ENCODE results near the gene SGMS1.
"Not testable (repeated sequence)": the region's sequence is repeated elsewhere in the genome, so short reads cannot be mapped to it uniquely, and the experiment has no call there.

Gene SGMS1

DNA sequence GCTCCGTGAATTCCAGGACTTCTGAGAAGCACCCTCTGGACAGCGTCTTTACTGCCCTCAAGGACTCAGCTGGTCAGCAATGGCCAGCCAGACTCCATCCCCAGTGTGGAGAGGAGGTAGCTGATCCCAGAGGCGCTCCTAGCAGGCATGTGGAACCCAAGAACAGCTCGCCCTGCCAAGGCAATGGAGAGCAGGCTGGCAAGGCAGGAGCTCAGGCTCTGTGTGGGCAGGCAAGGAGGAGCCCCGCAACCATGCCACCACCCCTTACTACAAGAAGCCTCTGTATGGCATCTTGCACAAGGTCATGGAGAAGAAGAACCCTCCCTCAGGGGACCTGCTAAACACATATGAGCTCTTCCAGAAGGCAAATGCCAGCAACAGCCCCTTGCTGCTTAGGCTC is 34.4 kb upstream of the SGMS1 start:
- no peak for TF ChIP-seq ZNF274 (IDR thresholded peaks at IDR 0.05; ENCODE audit: low read depth, low read length)
- no peak for TF ChIP-seq SUZ12 (IDR thresholded peaks at IDR 0.05; ENCODE audit: extremely low read depth, insufficient read depth, insufficient read length)
- no peak for TF ChIP-seq YY1 (IDR thresholded peaks at IDR 0.05; ENCODE audit: insufficient read depth, insufficient read length)
- no peak overlapping the region for H3K9ac ChIP-seq (ENCODE audit: insufficient read length, low read depth)
- H3K4me3 ChIP-seq (ENCODE audit: insufficient read length, low read depth), result no peak overlapping the region
- peaks cover 5% of the 10 kb centered on the region for H3K36me3 ChIP-seq (ENCODE audit: insufficient read depth, insufficient read length, low read length)
- no peaks in the 10 kb centered on the region for H3K27me3 ChIP-seq (ENCODE audit: insufficient read depth, insufficient read length)
- no peak for DNase-seq (ENCODE audit: low read depth, low spot score)
- no peaks in the 10 kb centered on the region for H3K9me3 ChIP-seq (ENCODE audit: insufficient read depth, low read length)
- no peaks in the 10 kb centered on the region for H3K4me1 ChIP-seq (ENCODE audit: insufficient read depth, insufficient read length)

DNA sequence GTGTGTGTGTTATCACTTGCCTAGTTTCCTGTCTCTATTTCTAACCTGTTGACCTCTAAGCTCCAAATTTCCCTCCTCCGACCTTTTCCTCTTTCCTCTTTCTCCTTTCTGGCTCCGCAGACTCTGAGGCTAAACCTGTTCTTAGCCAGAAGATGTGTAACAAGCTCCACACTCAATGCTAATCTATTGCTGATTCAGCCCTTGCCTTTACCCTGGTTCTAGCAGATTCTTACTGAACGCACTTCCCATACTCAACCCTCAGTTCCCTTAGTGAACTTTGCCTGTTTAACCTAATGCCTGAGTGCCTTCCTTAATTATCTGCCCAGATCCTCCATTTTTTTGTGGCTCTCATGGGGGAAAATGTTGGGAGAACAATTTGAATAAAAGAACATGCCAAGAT is 30.0 kb upstream of the SGMS1 start:
- Histone ChIP-seq H3K9me3 (ENCODE audit: insufficient read depth, low read length) (no peaks in the 10 kb centered on the region), H3K27me3 (ENCODE audit: insufficient read depth, insufficient read length) (no peaks in the 10 kb centered on the region), H3K4me1 (ENCODE audit: insufficient read depth, insufficient read length) (no peaks in the 10 kb centered on the region), H3K4me3 (ENCODE audit: insufficient read length, low read depth) (no peak overlapping the region), H3K36me3 (ENCODE audit: insufficient read depth, insufficient read length, low read length) (peaks cover 5% of the 10 kb centered on the region), H3K9ac (ENCODE audit: insufficient read length, low read depth) (no peak overlapping the region)
- TF ChIP-seq SUZ12 (IDR thresholded peaks at IDR 0.05; ENCODE audit: extremely low read depth, insufficient read depth, insufficient read length) (no peak), YY1 (IDR thresholded peaks at IDR 0.05; ENCODE audit: insufficient read depth, insufficient read length) (no peak), ZNF274 (IDR thresholded peaks at IDR 0.05; ENCODE audit: low read depth, low read length) (no peak)
- no peak for DNase-seq (ENCODE audit: low read depth, low spot score)

DNA sequence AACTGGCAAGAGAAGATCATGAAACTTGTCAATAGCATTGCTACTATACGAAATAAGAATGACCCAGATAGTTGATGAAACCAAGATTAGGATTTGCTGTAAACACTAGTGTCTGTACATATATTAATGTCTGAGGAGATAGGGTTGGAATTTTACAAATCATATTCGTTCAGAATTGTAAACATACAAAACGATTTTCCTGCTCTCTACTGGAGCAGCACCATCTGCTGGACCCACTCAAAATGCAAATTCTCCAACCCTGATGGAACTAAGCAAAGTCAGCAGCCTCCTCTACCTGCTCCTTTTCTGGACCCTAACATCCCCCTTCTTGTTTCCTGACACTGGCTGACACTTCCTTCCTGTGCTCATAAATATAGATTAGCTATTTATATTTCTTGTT is 29.4 kb upstream of the SGMS1 start:
- Histone ChIP-seq H3K27me3 (ENCODE audit: insufficient read depth, insufficient read length) (no peaks in the 10 kb centered on the region), H3K36me3 (ENCODE audit: insufficient read depth, insufficient read length, low read length) (peaks cover under 1% of the 10 kb centered on the region), H3K4me3 (ENCODE audit: insufficient read length, low read depth) (no peak overlapping the region), H3K9ac (ENCODE audit: insufficient read length, low read depth) (no peak overlapping the region), H3K4me1 (ENCODE audit: insufficient read depth, insufficient read length) (no peaks in the 10 kb centered on the region), H3K9me3 (ENCODE audit: insufficient read depth, low read length) (no peaks in the 10 kb centered on the region)
- TF ChIP-seq ZNF274 (IDR thresholded peaks at IDR 0.05; ENCODE audit: low read depth, low read length) (no peak), YY1 (IDR thresholded peaks at IDR 0.05; ENCODE audit: insufficient read depth, insufficient read length) (no peak), SUZ12 (IDR thresholded peaks at IDR 0.05; ENCODE audit: extremely low read depth, insufficient read depth, insufficient read length) (no peak)
- DNase-seq (ENCODE audit: low read depth, low spot score), result no peak

DNA sequence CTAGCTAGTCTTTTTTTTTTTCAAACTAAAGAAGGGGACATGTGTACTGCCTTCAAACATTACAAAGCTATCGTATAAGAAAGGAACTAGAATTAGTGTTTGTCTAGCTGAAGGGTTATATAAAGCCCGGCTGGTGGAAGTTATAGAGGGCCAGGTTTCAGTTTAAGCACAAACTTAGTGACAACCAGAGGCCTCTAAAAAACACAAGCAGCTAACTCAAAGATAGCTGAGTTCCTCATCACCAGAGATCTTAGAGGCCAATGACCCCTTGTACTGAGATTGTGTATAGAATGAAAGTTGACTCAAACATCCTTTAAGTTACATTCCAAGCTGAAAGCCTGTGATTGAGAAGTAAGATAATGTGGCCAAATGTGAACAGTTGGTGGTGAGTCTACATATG is 28.1 kb upstream of the SGMS1 start:
- Histone ChIP-seq H3K27me3 (ENCODE audit: insufficient read depth, insufficient read length) (no peaks in the 10 kb centered on the region), H3K4me1 (ENCODE audit: insufficient read depth, insufficient read length) (no peaks in the 10 kb centered on the region), H3K9me3 (ENCODE audit: insufficient read depth, low read length) (no peaks in the 10 kb centered on the region), H3K9ac (ENCODE audit: insufficient read length, low read depth) (no peak overlapping the region), H3K36me3 (ENCODE audit: insufficient read depth, insufficient read length, low read length) (no peaks in the 10 kb centered on the region), H3K4me3 (ENCODE audit: insufficient read length, low read depth) (no peak overlapping the region)
- no peak for DNase-seq (ENCODE audit: low read depth, low spot score)
- TF ChIP-seq ZNF274 (IDR thresholded peaks at IDR 0.05; ENCODE audit: low read depth, low read length) (no peak), SUZ12 (IDR thresholded peaks at IDR 0.05; ENCODE audit: extremely low read depth, insufficient read depth, insufficient read length) (no peak), YY1 (IDR thresholded peaks at IDR 0.05; ENCODE audit: insufficient read depth, insufficient read length) (no peak)

DNA sequence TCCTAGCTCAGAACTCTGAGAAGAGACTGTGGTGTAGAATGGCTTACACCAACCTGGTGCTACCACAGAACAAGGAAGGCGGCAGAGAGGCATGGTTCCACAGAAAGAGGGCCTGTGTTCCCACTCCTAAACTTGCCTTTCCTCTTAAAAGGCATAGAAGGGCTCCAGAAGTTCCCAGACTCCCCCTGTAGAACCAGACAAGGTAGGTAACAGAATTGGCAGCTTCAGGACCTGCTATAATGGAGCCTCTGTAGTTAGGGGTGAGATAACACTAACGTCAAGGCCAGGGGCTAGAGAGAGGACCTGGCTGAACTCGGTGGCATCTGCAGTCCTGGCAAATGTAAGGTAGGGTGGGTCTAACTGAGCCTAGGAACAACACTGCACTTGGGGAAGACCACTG is 26.7 kb upstream of the SGMS1 start:
- TF ChIP-seq SUZ12 (IDR thresholded peaks at IDR 0.05; ENCODE audit: extremely low read depth, insufficient read depth, insufficient read length), result no peak
- no peak for TF ChIP-seq YY1 (IDR thresholded peaks at IDR 0.05; ENCODE audit: insufficient read depth, insufficient read length)
- TF ChIP-seq ZNF274 (IDR thresholded peaks at IDR 0.05; ENCODE audit: low read depth, low read length), result no peak
- Histone ChIP-seq H3K27me3 (ENCODE audit: insufficient read depth, insufficient read length) (no peaks in the 10 kb centered on the region), H3K9me3 (ENCODE audit: insufficient read depth, low read length) (no peaks in the 10 kb centered on the region), H3K9ac (ENCODE audit: insufficient read length, low read depth) (no peak overlapping the region), H3K36me3 (ENCODE audit: insufficient read depth, insufficient read length, low read length) (no peaks in the 10 kb centered on the region), H3K4me1 (ENCODE audit: insufficient read depth, insufficient read length) (no peaks in the 10 kb centered on the region), H3K4me3 (ENCODE audit: insufficient read length, low read depth) (no peak overlapping the region)
- DNase-seq (ENCODE audit: low read depth, low spot score), result no peak

DNA sequence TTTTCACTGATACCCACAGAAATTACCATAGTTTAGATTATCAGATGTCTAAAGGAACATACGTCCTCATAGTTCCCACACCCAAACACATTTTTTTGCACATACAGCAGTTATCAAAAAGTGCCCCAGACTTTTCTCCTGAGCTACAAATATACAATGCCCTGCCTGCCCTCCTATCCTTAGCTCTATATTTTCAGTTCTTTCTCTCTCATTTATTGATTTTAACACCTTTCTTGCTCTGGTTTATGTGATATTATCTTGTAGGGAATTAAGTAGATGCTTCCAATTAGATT is 25.1 kb upstream of the SGMS1 start:
- no peak for DNase-seq (ENCODE audit: low read depth, low spot score)
- H3K4me1 ChIP-seq (ENCODE audit: insufficient read depth, insufficient read length), result no peaks in the 10 kb centered on the region

DNA sequence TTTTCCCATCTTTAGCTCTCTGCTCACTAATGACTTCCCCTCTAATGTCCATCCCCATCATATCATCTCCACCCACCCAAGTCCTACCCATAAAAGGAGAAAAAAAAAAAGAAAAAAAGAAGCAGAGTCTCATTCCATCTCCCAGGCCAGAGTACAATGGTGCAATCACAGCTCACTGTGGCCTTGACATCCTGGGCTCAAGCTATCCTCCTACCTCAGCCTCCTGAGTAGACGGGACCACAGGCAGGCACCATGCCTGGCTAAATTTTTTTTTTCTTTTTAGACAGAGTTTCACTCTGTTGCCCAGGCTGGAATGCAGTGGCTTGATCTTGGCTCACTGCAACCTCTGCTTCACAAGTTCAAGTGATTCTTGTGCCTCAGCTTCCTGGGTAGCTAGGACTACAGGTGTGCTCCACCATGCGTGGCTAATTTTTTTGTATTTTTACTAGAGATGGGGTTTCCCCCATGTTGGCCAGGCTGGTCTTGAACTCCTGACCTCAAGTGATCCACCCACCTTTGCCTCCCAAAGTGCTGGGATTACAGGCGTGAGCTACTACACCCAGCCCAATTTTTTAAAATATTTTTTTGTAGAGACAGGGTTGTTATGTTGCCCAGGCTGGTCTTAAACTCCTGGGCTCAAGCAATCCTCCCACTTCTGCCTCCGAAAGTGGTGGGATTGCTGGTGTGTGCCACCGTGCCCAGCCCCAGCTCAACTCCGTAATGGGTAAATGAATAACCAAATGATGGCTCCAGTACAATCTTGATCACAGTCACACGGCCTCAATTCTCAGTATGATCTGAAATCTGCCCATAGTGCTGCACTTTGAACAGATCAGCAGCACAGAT is 24.6 kb upstream of the SGMS1 start:
- no peak overlapping the region for H3K4me3 ChIP-seq (ENCODE audit: insufficient read length, low read depth)
- no peaks in the 10 kb centered on the region for H3K27me3 ChIP-seq (ENCODE audit: insufficient read depth, insufficient read length)
- H3K9ac ChIP-seq (ENCODE audit: insufficient read length, low read depth), result no peak overlapping the region
- no peaks in the 10 kb centered on the region for H3K4me1 ChIP-seq (ENCODE audit: insufficient read depth, insufficient read length)
- no peak for TF ChIP-seq YY1 (IDR thresholded peaks at IDR 0.05; ENCODE audit: insufficient read depth, insufficient read length)
- no peak for TF ChIP-seq SUZ12 (IDR thresholded peaks at IDR 0.05; ENCODE audit: extremely low read depth, insufficient read depth, insufficient read length)
- TF ChIP-seq ZNF274 (IDR thresholded peaks at IDR 0.05; ENCODE audit: low read depth, low read length), result no peak
- no peak for DNase-seq (ENCODE audit: low read depth, low spot score)
- no peaks in the 10 kb centered on the region for H3K36me3 ChIP-seq (ENCODE audit: insufficient read depth, insufficient read length, low read length)
- no peaks in the 10 kb centered on the region for H3K9me3 ChIP-seq (ENCODE audit: insufficient read depth, low read length)

More for the DNA sequence above, 25.1 kb upstream of the SGMS1 start:
- H3K27me3 ChIP-seq (ENCODE audit: insufficient read depth, insufficient read length), result no peaks in the 10 kb centered on the region
- H3K36me3 ChIP-seq (ENCODE audit: insufficient read depth, insufficient read length, low read length), result no peaks in the 10 kb centered on the region
- no peaks in the 10 kb centered on the region for H3K9me3 ChIP-seq (ENCODE audit: insufficient read depth, low read length)
- no peak overlapping the region for H3K9ac ChIP-seq (ENCODE audit: insufficient read length, low read depth)
- TF ChIP-seq SUZ12 (IDR thresholded peaks at IDR 0.05; ENCODE audit: extremely low read depth, insufficient read depth, insufficient read length), result no peak
- no peak for TF ChIP-seq YY1 (IDR thresholded peaks at IDR 0.05; ENCODE audit: insufficient read depth, insufficient read length)
- TF ChIP-seq ZNF274 (IDR thresholded peaks at IDR 0.05; ENCODE audit: low read depth, low read length), result no peak
- H3K4me3 ChIP-seq (ENCODE audit: insufficient read length, low read depth), result no peak overlapping the region

DNA sequence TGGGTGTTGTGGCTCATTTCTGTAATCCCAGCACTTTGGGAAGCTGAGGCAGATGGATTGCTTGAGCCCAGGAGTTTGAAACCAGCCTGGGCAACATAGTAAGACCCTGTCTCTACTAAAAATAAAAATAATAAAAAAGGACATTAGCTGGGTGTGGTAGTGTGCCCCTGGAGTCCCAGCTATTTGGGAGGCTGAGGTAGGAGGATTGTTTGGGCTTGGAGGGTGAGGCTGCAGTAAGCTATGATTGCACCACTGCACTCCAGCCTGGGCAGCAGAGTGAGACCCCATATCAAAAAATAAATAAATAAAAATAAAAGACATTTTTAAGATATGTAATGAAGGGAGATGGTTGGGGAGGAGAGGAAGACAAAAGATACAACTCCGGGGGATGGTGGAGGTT is 23.6 kb upstream of the SGMS1 start:
- not testable (repeated sequence) for H3K27me3 ChIP-seq (ENCODE audit: insufficient read depth, insufficient read length); DNase-seq (ENCODE audit: low read depth, low spot score); H3K9ac ChIP-seq (ENCODE audit: insufficient read length, low read depth); H3K36me3 ChIP-seq (ENCODE audit: insufficient read depth, insufficient read length, low read length); H3K4me1 ChIP-seq (ENCODE audit: insufficient read depth, insufficient read length); H3K9me3 ChIP-seq (ENCODE audit: insufficient read depth, low read length); H3K4me3 ChIP-seq (ENCODE audit: insufficient read length, low read depth)

Measured in NT2/D1 (cell line).